Suppressor macrophage treated with lipopolysaccharide for 4 hours (primary cell): ENCODE data around the gene TINAGL1.

Experiments
- DNase-seq: peaks from one replicate; pipeline ENCODE4 v3.0.0-alpha.2; 2020

The TINAGL1 gene

GRCh38 chr1:31627930-31628559, 51.7 kb downstream of the TINAGL1 start:
- no peak for DNase-seq

DNA sequence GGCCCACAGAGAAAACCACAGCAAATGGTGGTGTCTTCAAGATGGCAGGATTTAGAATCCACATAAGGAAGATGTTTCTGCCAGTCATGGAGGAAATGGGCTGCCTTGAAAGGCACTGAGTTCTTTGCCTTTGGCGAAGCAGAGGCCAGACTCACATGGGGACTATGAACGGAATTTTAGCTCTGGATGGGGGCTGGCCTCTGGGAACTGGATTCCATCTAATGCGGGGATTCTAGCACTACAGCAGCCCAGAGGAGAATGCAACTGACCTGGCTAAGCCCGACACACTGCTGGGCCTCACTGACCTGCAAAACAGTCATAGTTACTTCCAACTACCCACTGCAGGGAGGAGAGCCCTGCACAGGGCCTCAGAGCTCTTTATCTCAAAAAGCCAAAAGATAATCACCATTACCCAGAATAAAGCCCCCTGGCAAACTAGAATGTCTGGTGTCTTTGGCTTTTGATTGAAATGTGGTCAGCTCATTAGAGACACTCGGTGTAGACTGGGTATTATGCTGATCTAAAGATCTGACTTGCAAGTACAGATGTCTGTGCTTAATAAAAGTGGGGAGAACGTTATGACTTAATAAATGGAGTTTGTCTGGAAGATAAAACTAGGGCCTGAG, 52.7 kb downstream of the TINAGL1 start:
- DNase-seq, result no peak

- DNase-seq, result no peak
Measured at GRCh38 chr1:31632649-31633048, 56.3 kb downstream of the TINAGL1 start.

- peak; percentile 58 for DNase-seq
Measured at GRCh38 chr1:31633117-31633516, 56.8 kb downstream of the TINAGL1 start.
